K562 (cell line): Measurements from ENCODE around the gene MRPL9. TPM values are rescaled to one million over a fixed set of nuclear protein-coding genes. Genes with fewer than 3 reads are reported as not detected.

ENCODE experiments used
- CREB1 ChIP-seq, 2 experiments: sonication (generic) in 1 of 2; formaldehyde crosslinking in 1 of 2; IDR thresholded peaks; 2 replicates each; pipeline versions ENCODE4 v1.6.1 to v1.8.0; 2012 to 2022; ENCODE audit warnings: inconsistent platforms in 1 of 2, mild to moderate bottlenecking in 1 of 2, missing genetic modification reagents in 1 of 2, moderate library complexity in 1 of 2
- FOXK1 ChIP-seq: sonication (generic); formaldehyde crosslinking; IDR thresholded peaks from 2 replicates; pipeline ENCODE4 v1.8.0; 2022; ENCODE audit warnings: missing genetic modification reagents, mild to moderate bottlenecking, borderline replicate concordance
- FOXK2 ChIP-seq, 2 experiments: fragments of 450-650 bp; IDR thresholded peaks in 1 of 2; conservative IDR thresholded peaks in 1 of 2; 2 replicates each; pipeline ENCODE4 v1.6.1; 2016; ENCODE audit warnings: low read depth in 2 of 2, mild to moderate bottlenecking in 1 of 2
- KLF16 ChIP-seq: IDR thresholded peaks from 2 replicates; pipeline ENCODE4 v1.6.1; 2016; ENCODE audit warnings: antibody characterized with exemption
- NRF1 ChIP-seq, 2 experiments: fragments of 450-650 bp; IDR thresholded peaks in 1 of 2; conservative IDR thresholded peaks in 1 of 2; 2 replicates each; pipeline ENCODE4 v1.6.1; 2014; ENCODE audit warnings: mild to moderate bottlenecking in 2 of 2
- STAT5A ChIP-seq: IDR thresholded peaks from 2 replicates; pipeline ENCODE4 v1.6.1; 2012; ENCODE audit warnings: low read length, inconsistent platforms, borderline replicate concordance
- ZNF23 ChIP-seq: fragments of 250-450 bp; sonication (Bioruptor Pico); IDR thresholded peaks from 2 replicates; pipeline ENCODE4 v1.4.0; 2020; ENCODE audit warnings: mild to moderate bottlenecking
- polyA plus RNA-seq, 8 experiments: library from polyadenylated mRNA; depleted of rRNA in 4 of 8; stranded (reverse) in 5 of 8; unstranded in 3 of 8; fragments of >200 nt; fragmentation: Nextera tagmentation in 2 of 8; fragmentation: Illumina TruSeq in 1 of 8; extraction: Ambion mirVana in 2 of 8; extraction: Trizol in 1 of 8; gene quantifications; 2 replicates each; pipeline versions ENCODE4 v1.2.1 to v1.2.3, GENCODE V29; 2011 to 2014; ENCODE audit warnings: inconsistent platforms in 1 of 8, missing spikeins in 1 of 8
- total RNA-seq, 7 experiments: library from RNA; depleted of rRNA in 6 of 7; stranded (reverse); fragments of >200 nt in 6 of 7; fragmentation: Illumina TruSeq in 2 of 7; extraction: Trizol in 2 of 7; gene quantifications; 2 replicates each; pipeline versions ENCODE4 v1.2.1 to v1.2.3, GENCODE V29; 2011 to 2021; ENCODE audit warnings: low replicate concordance in 1 of 7
- TF ChIP-seq, protein P1 (sequence below), 2 experiments: fragments of 450-650 bp in 1 of 2; sonication (generic) in 1 of 2; formaldehyde crosslinking in 1 of 2; IDR thresholded peaks; 2 replicates each; pipeline versions ENCODE4 v1.7.1 to v1.9.0; 2016 to 2022; ENCODE audit warnings: inconsistent platforms in 1 of 2, mild to moderate bottlenecking in 1 of 2, missing genetic modification reagents in 1 of 2
- TF ChIP-seq, protein P2 (sequence below): sonication (generic); formaldehyde crosslinking; IDR thresholded peaks from 2 replicates; pipeline ENCODE4 v1.4.0; 2020; ENCODE audit warnings: mild to moderate bottlenecking, missing genetic modification reagents
- TF ChIP-seq, protein P3 (sequence below): fragments of 450-650 bp; formaldehyde crosslinking; IDR thresholded peaks from 2 replicates; pipeline ENCODE4 v1.4.0; 2022; ENCODE audit warnings: missing genetic modification characterization

The MRPL9 gene
- total and polyA plus RNA-seq, 9 of the 15 experiments (the other 6 are each of a cell fraction or from before 2014, with no cell fraction given) = 38.0 to 162 (median 111) TPM

DNA sequence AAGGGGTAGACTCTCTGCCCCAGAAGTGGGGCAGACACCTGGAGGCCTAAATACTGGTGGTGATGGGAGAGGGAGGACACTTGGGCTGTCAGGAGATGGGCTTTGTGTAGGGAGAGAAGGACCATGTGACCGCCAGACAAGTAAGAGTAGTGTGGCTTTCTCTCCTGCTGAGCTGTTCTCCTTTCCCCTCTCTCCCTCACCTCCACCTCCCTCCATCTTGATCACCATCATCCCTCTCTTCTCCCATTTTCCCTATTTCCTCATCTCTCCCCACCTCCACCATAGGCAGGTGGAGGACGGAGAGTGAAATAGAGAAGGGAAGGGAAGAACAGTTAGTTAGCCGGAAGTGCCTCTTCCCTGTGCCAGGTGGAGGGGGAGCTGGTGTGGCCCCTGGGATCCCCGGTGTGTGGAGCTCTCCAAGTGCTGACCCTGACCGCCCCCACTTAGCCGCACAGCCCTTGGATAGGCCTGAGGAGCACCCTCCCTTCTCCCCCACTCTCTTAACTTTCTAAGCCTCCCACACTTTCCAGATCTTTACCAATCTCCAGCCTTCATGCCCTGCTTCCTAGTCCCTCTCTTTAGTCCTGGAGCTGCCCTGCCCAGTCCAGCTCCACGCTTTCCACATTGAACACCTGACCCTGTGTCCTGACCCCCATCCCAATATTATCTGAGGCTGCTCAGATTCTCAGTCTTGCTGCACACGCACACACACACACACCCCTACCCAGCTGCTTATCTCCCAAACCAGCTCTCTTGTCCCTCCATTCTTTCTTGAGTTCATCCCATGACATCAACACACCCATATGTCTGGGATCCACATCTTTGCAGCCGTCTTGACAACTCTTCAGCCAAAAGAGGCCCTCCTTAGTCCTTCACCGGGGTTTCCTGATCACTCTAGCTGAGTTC is 48.2 kb downstream of the MRPL9 start (continued):
- TF ChIP-seq, protein P1, sequence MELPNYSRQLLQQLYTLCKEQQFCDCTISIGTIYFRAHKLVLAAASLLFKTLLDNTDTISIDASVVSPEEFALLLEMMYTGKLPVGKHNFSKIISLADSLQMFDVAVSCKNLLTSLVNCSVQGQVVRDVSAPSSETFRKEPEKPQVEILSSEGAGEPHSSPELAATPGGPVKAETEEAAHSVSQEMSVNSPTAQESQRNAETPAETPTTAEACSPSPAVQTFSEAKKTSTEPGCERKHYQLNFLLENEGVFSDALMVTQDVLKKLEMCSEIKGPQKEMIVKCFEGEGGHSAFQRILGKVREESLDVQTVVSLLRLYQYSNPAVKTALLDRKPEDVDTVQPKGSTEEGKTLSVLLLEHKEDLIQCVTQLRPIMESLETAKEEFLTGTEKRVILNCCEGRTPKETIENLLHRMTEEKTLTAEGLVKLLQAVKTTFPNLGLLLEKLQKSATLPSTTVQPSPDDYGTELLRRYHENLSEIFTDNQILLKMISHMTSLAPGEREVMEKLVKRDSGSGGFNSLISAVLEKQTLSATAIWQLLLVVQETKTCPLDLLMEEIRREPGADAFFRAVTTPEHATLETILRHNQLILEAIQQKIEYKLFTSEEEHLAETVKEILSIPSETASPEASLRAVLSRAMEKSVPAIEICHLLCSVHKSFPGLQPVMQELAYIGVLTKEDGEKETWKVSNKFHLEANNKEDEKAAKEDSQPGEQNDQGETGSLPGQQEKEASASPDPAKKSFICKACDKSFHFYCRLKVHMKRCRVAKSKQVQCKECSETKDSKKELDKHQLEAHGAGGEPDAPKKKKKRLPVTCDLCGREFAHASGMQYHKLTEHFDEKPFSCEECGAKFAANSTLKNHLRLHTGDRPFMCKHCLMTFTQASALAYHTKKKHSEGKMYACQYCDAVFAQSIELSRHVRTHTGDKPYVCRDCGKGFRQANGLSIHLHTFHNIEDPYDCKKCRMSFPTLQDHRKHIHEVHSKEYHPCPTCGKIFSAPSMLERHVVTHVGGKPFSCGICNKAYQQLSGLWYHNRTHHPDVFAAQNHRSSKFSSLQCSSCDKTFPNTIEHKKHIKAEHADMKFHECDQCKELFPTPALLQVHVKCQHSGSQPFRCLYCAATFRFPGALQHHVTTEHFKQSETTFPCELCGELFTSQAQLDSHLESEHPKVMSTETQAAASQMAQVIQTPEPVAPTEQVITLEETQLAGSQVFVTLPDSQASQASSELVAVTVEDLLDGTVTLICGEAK (IDR thresholded peaks at IDR 0.05) = no peak
- TF ChIP-seq, protein P1 (CRISPR knock-in tag; IDR thresholded peaks at IDR 0.05) = no peak
- TF ChIP-seq NRF1 (conservative IDR thresholded peaks at IDR 0.05 in 1 of 2, IDR thresholded peaks at IDR 0.05 in 1 of 2) = peak; percentile 36 to 49; a peak in 3 of 4 replicates
- TF ChIP-seq, protein P2, sequence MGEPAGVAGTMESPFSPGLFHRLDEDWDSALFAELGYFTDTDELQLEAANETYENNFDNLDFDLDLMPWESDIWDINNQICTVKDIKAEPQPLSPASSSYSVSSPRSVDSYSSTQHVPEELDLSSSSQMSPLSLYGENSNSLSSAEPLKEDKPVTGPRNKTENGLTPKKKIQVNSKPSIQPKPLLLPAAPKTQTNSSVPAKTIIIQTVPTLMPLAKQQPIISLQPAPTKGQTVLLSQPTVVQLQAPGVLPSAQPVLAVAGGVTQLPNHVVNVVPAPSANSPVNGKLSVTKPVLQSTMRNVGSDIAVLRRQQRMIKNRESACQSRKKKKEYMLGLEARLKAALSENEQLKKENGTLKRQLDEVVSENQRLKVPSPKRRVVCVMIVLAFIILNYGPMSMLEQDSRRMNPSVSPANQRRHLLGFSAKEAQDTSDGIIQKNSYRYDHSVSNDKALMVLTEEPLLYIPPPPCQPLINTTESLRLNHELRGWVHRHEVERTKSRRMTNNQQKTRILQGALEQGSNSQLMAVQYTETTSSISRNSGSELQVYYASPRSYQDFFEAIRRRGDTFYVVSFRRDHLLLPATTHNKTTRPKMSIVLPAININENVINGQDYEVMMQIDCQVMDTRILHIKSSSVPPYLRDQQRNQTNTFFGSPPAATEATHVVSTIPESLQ = no peak
- TF ChIP-seq, protein P3, sequence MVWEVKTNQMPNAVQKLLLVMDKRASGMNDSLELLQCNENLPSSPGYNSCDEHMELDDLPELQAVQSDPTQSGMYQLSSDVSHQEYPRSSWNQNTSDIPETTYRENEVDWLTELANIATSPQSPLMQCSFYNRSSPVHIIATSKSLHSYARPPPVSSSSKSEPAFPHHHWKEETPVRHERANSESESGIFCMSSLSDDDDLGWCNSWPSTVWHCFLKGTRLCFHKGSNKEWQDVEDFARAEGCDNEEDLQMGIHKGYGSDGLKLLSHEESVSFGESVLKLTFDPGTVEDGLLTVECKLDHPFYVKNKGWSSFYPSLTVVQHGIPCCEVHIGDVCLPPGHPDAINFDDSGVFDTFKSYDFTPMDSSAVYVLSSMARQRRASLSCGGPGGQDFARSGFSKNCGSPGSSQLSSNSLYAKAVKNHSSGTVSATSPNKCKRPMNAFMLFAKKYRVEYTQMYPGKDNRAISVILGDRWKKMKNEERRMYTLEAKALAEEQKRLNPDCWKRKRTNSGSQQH (CRISPR knock-in tag) = peak; percentile 86; the same call in 1 of the 2 replicates
- TF ChIP-seq STAT5A = peak; percentile 65
- peak; percentile 78; the same call in 1 of the 2 replicates for TF ChIP-seq KLF16
- TF ChIP-seq FOXK1 (CRISPR knock-in tag) = no peak
- TF ChIP-seq CREB1 (IDR thresholded peaks at IDR 0.05) = no peak
- TF ChIP-seq CREB1 (CRISPR knock-in tag; IDR thresholded peaks at IDR 0.05) = peak; percentile 31; the same call in 1 of the 2 replicates
- TF ChIP-seq ZNF23 = no peak
- peak; percentile 59 to 76; a peak in 3 of 4 replicates for TF ChIP-seq FOXK2 (conservative IDR thresholded peaks at IDR 0.05 in 1 of 2, IDR thresholded peaks at IDR 0.05 in 1 of 2; ENCODE audit: low read depth in 2 of 2)
